ENCODE data around the gene SH3RF1.
A peak's percentile ranks its signal among the peaks of the same experiment; 100 is the strongest.

Gene SH3RF1

DNA sequence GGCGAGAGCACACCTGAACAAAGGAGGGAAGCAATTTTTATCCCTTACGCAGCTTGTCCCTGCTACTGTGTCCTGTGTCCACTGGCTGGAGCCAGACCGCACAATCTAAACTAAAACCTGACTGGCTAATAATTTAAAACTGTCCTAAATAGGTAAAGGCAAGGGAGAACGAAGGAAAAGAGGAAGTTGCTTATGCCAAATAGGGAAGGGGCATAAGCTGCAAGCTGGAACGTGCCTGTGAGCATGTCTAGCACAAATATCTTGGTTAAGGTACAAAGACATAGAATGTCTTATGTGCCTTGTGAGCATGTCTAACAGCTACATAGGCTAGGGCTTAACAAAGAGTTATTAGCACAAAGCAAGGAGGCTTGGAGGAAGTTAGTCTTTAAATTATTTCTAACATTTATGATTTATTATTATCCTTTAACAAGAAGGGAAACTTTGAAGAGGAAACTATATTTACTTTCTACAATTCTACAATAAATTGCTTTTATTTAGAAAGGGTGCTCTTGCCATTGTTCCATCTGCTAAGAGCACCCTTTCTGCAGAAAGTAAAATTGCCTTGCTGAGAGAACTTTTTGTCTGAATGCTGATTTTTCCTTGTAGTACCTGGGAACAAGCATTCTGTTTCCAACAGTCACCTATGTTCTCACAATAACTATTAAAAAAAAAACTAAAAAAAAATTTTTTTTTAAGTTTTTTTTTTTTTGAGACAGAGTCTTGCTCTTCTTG is 180.1 kb downstream of the SH3RF1 start:
- no peak for DNase-seq (ENCODE audit: low spot score)
- TF ChIP-seq, protein P1, sequence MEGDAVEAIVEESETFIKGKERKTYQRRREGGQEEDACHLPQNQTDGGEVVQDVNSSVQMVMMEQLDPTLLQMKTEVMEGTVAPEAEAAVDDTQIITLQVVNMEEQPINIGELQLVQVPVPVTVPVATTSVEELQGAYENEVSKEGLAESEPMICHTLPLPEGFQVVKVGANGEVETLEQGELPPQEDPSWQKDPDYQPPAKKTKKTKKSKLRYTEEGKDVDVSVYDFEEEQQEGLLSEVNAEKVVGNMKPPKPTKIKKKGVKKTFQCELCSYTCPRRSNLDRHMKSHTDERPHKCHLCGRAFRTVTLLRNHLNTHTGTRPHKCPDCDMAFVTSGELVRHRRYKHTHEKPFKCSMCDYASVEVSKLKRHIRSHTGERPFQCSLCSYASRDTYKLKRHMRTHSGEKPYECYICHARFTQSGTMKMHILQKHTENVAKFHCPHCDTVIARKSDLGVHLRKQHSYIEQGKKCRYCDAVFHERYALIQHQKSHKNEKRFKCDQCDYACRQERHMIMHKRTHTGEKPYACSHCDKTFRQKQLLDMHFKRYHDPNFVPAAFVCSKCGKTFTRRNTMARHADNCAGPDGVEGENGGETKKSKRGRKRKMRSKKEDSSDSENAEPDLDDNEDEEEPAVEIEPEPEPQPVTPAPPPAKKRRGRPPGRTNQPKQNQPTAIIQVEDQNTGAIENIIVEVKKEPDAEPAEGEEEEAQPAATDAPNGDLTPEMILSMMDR (IDR thresholded peaks at IDR 0.05; ENCODE audit: extremely low read depth, missing control alignments) = no peak

DNA sequence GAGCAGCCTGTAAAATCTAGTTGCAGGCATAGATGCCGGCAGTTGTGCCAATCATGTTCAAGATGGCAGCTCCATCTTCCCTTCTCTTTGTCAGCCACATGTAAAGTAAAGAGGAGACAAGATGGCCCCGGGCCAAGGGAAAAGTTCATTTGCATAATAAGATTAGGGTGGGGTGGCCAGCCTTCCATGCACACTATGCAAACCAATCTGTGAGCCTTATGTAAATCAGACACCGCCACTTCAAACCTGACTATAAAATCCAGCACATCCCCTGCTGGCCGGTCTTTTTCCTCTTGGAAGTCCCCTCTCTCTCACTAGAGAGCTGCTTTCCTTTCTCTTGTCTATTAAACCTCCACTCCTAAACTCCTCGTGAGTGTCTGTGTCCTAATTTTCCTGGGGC is 181.8 kb downstream of the SH3RF1 start:
- DNase-seq (ENCODE audit: low spot score) = no peak
- TF ChIP-seq, protein P1 (IDR thresholded peaks at IDR 0.05; ENCODE audit: extremely low read depth, missing control alignments) = no peak

DNA sequence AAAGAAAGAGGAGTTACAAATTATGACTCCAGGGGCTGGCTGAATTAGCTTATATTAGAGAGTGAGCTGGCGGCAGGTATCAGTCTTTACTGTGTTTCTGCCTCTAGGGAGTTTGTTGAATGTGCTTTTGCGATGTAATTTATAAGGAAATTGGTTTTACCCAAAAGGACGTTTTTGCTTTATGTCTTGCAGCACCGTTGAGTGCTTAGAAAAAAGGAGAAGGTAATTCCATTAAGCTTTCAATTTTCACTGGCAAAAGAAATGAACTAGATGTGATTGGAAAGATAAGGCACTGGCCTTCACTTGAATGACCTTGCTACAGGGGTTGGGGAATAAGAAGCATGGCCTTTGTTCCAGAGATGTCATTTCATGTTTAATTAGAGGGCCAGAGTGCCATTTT is 185.8 kb downstream of the SH3RF1 start:
- DNase-seq (ENCODE audit: low spot score) = no peak
- TF ChIP-seq, protein P1 (IDR thresholded peaks at IDR 0.05; ENCODE audit: extremely low read depth, missing control alignments) = no peak

DNA sequence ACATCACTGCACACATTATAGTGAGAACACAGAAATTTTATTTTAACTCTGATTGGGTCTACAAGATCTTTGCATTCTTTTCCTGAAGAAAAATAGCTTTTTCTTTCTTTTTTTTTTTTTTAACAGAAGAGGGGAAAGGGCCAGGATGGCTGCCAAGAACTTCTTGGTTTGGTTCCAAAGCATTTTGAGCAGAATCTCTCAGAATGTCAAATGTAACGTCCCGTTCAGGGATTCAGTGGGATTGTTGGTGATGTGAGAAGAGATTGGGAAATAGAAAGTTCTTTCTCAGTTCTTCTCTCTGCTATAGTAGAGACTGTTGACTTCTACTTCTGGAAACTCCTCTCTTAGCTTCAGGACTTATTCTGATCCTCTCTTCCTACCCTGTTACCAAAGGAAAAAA is 189.8 kb downstream of the SH3RF1 start:
- no peak for DNase-seq (ENCODE audit: low spot score)
- TF ChIP-seq, protein P1 (IDR thresholded peaks at IDR 0.05; ENCODE audit: extremely low read depth, missing control alignments) = no peak

DNA sequence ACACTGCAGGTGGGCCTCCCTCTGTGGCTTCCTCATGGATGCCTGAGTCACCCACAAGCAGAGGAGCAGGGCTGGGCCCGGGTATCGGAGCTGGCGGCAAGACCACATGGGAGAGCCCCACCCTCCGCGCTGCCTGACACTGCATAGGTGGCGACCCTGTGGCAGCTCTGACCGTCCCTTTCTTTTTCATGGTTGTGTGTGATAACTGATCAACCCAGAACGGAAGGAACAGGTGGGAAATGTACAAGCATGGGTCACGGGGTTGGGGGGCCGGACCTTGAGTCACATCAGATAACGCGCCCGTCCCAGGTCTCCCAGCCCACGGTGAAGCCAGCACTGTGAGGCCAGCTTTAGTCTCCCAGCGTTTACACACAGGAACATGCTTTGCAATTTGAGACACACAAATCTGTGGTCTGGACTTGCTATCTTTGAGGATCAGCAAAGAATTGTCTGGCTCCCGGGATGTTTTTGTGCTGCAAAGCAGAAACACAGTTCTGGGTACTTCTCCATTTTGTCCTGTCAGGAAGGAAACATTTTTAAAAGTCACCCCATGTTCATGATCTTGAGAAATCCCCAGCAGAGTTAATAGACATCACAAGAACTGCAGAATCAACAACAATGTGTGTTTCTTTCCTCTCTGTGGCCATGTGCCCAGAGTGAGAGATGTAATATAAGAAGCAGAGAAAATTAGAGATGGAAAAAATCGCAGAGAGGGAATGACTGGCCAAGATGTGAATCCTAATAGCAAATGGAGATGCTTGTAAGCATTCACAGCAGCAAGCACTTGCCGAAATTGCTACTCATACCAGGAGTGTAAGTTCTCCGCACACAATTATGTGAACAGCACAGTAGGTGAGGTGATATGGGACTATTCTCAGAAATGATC is 190.6 kb downstream of the SH3RF1 start:
- TF ChIP-seq, protein P1 (IDR thresholded peaks at IDR 0.05; ENCODE audit: extremely low read depth, missing control alignments) = no peak
- peak; percentile 55 for DNase-seq (ENCODE audit: low spot score)

DNA sequence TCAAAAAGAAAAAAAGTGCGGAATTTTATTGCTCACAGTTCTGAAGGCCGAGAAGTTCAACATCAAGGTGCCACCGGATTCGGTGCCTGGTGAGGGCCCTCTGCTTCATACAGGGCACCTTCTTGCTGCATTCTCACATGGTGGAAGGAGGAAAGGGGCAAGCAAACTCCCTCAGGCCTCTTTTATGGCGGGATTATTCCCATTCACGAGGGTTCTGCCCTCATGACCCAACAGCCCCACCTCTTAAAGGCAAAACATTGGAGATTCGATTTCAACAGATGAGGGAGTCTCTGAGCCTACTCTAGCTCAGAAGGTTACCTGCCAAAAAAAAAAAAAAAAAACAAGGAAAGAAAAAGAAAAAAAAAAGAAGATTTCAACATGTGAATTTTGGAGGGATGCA is 196.6 kb downstream of the SH3RF1 start:
- TF ChIP-seq, protein P1 (IDR thresholded peaks at IDR 0.05; ENCODE audit: extremely low read depth, missing control alignments) = no peak
- no peak for DNase-seq (ENCODE audit: low spot score)

DNA sequence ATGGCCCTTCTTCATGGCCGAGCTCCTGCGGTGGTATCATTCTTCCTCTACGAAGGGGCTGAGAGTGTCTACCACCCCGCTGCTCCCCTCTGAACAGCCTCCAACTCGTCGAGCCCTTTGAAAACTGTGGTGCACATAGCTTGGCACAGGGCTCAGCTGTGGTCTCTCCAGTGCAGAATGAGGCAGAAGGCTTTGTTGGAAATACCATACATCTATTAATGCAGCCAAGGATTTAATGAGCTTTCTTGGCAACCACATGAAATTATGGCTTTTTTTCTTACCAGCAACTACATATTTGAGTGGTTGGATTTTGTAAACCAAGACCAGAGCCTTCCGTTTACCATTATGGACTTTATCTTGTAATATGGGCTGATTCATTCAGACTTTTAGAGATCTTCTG is 199.0 kb downstream of the SH3RF1 start:
- no peak for DNase-seq (ENCODE audit: low spot score)
- TF ChIP-seq, protein P1 (IDR thresholded peaks at IDR 0.05; ENCODE audit: extremely low read depth, missing control alignments) = no peak

Data from GM20000 (cell line).